Stimulated activated CD4-positive, alpha-beta T cell treated with anti-CD3 and anti-CD28 coated beads, Interleukin-2, amount 100 ng/mL, for 4 hours (primary cell): Measurements from ENCODE around the gene SMC1A.
"Not testable (repeated sequence)": the region's sequence is repeated elsewhere in the genome, so short reads cannot be mapped to it uniquely, and the experiment has no call there.

ENCODE experiments used
- DNase-seq: peaks from one replicate; pipeline ENCODE4 v3.0.0-alpha.2; 2020; ENCODE audit warnings: low read depth

SMC1A gene

DNA sequence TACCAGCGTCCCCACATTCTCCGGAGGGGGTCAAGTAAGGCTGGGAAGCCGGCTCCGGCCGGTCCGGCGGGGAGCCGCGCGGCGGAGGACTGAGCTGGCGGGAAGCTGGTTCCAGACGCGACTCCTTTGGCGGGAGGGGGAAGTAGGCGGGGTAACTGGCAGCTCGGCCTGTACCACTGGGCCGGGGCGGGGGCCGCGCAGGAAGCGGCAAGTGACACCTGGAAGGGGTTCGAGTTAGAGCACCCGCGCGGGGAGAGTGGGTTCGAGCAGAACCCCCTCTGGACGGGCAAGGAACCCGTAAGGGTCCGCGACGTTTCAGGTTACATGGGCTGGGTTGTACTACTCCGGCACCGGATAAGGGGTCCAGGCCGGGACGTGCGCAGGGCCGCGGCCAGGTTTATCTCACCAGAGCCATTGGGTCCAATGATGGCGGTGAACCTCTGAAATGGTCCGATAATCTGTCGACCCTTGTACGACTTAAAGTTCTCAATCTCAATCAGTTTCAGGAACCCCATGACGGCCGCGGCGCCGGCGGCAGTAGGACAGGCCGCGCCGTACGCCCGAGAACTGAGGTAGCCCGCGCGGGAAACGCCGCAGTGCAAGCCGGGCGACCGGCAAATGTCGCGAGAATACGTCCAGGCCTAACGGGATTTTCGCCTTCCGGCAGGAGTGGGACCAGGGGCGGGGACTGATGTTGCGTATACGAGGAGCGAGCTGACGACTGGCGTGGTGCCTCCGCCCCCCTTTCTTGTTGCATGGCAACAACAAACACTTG, at the start of gene SMC1A:
Gene SMC1A (minus strand): TSS at position 569 of the 775 bp plus-strand sequence. CDS start 54 bp downstream, at position 515.
- peak; percentile 93 for DNase-seq

DNA sequence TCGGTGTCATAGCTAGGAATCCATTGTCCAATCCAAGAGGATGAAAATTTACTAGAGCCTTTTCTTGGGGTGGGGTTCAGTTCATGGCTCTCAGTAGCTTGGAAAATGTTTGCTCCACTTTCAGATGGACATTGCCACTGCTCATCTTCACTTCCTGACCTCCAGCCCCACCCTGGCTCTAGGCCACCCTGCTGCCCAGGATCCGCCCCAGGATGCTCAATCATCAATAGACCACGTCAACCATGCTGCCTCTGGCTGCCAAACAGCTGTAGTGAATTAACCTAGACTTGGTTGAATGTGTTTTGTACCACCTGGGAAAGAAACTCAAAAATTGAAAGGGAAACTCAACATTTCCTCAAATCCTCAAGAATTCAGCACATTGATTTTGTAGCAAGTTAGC, 48.9 kb upstream of the SMC1A start:
- no peak for DNase-seq

DNA sequence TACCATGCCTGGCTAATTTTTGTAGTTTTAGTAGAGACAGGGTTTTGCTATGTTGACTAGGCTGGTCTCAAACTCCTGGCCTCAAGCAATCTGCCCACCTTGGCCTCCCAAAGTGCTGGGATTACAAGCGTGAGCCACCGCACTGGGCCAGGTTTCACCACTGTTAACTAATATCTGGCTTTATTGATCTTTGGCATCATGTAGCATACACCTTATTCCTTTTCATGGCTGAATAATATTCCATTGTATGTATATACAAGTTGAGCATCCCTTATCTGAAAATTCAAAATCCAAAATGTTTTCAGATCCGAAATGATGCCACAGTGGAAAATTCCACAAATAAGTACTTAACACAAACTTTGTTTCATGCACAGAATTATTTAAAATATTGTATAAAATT, 46.2 kb upstream of the SMC1A start:
- not testable (repeated sequence) for DNase-seq

DNA sequence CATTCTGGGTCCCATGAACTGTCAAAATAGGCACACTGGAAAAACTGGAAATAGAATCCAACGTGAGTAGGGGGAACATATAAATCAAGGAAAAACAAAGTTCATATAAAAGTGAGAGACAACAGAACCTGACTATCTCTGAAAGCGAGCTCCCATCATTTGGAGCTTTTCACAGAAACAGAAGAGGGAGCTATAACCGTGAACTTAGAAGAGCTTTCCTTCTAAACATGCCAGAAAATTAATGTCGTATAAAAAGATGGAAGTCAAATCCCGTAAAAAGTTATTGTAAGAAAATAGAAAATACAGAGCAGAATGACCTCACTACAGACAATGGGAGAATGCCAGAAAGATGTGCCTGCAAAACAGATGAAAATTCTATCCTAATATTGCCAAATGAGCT, 35.6 kb upstream of the SMC1A start:
- no peak for DNase-seq

DNA sequence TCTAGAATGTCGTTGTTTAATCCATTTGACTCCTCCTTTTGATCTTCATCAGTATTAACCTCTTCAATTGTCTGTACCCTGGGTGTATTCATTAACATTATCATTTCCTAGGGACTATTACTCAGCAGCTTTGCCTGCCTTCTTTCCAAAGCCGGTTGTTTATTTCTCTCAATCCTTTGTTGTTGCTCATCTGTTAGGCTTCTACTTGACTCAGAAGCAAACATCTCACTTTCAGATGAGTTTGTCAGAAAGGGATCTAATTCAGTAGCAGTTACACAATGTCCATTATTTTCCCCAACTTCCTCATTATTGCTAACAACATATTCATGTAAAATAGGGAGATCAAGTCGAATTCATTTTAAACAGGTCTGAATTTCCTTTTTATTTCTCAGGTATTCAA, 33.8 kb upstream of the SMC1A start:
- no peak for DNase-seq

DNA sequence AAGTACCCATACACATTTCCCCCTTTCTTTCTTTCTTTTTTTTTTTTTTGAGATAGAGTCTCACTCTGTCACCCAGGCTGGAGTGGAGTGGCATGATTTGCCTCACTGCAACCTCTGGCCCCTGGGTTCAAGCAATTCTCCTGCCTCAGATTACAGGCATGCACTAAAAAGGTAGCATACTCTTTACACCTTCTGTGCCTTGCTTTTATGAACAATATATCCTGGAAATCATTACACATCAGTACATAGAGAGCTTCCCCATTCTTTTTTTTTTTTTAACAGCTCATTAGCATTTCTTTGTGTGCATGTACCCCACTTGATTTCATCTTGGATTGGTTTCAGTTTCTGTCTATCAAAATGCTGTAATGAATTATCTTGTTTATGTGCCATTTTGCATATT, 30.4 kb upstream of the SMC1A start:
- no peak for DNase-seq

DNA sequence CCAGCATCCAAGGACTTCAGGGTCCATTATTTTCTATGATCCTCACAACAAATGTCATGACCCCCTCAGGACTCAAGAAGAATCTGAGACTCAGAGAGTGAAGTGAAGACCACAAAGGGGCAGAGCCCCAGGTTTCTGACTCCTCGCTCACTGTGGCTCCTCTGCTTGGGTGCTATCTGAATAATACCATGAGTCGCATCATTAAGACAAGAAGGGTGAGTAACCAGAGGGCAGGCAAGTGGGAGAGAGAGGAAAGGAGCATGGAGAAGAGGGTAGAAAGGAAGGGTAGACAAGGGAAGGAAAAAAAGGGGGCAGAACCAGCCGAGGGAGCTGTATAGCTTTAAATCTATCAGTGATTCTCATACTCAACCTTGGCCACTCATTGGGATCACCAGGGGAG, 27.2 kb upstream of the SMC1A start:
- no peak for DNase-seq

DNA sequence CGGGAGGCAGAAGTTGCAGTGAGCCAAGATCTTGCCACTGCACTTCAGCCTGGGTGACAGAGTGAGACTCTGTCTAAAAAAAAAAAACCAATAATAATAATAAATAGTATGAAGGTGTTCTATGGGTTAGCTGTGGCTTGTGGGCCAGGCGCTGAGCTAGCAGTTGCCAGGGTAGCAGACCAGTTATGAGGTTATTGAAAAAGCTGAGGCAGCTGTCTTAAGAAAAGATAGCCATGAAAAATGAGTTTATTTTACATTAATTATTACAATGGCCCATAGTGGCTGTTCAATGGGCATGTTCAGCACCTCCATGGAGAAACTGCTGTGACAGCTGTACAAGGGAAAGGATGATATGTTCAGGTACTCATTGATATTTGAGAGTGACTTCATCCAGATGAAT, 25.0 kb upstream of the SMC1A start:
- no peak for DNase-seq

DNA sequence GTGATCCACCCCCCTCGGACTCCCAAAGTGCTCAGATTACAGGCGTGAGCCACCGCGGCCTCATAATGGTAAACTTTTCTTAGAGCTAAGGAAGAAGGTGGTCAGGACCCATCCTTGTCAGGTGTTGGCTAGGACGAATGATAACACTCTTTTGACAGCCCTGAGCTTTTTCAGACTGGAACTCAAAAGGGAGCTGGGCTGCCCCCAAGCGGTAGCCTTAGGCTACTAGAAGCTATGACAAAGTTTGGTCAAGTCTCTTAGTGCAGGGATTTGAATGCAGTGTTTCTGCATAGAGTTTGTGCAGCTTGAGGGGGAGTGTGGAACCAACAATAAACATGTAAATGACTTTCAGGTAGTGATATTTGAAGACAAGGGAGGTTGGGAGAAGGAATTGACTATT, 23.5 kb upstream of the SMC1A start:
- no peak for DNase-seq

DNA sequence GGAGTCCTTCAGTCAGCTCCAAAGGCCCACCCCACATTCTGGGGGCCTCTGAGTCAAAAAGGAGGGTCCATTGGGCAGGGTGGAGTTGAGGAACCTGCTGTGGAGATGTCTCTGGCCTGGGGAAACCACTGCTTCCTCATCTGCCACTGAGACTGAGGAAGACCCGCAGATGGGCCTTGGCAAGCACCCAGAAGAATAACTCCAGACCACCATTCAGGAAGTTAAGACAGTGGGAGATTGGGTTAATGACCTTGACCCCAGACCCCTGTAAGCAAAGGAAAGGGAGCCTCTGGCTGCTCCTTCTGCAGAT, 19.8 kb upstream of the SMC1A start:
- DNase-seq, result no peak

DNA sequence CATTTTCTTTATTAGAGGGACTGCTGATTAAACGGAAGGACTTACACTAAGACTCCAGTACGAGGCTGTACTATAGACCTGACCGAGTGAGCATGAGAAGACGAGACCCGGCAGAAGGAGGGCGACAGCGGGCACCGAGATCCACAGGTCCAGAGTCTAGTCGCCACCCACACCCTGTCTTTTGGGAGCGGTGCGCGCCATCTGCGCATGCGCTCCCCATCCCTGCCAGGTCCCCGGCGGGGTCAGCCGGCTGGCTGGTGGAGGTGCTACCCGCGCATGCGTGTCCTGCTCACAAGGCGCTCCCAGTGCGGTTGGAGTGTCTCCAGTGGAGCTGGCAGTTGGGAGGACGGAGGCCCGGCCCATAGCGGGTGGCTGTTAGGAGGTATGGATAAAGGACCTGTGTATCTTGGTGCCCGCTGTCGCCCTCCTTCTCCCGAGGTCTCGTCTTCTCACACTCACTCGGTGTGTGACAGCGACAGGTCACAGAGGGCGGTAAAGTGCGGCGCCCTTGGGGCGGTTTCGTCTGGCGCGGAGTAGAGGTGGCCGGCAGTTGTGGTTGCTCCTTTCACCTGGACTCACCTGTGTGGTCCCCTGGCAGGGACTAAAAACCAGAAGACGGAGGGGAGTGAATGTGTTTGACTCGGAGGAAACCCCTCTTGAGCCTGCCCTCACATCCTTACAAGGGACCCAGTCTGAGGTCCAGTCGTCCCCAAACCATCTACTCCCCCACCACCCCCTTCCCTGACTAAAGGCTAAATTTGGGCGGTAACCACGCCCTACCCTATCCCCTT, 19.3 kb upstream of the SMC1A start:
- DNase-seq, result peak; percentile 56

DNA sequence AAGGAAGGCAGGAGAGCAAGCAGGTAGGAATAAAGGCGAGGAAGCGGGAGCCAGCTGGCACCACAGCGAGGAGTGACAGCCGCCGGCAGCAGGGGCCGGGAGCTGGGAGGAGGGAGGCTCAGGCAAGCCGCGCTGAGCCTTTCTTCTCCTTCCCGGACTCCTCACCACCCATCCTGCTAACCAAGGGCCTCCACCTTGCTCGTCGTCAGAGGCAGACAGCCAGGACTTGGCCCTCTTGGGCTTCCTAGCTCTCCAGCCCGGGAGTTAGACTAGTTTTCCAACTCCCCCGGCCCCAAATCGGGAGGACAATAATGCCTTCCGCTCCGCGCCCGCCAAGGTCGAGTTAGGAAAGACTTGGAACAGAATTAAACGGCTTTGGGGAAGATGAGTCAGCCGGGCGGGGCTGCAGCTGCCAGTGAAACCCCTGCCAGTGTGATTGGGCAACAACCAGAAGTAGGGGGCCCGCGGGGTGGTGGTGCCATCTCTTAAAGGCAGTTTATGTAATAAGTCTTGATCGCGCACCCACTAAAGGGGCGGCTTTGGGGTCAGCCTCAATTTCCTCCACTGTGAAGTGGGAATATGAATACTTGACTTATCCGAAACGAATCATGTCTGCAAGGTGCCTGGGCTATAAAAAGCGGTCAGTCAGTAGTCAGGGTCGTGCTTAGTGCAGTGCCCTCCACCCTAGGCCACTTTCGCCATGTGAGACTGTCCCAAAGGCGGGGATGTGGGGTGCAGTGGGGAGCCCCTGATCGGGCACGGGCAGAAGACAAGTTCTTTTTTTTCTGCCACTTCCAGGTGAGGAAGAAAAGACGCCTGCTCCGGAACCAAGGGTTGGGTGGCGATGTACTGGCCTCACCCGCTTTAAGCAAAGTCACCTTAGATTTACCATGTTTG, 18.4 kb upstream of the SMC1A start:
- no peak for DNase-seq

DNA sequence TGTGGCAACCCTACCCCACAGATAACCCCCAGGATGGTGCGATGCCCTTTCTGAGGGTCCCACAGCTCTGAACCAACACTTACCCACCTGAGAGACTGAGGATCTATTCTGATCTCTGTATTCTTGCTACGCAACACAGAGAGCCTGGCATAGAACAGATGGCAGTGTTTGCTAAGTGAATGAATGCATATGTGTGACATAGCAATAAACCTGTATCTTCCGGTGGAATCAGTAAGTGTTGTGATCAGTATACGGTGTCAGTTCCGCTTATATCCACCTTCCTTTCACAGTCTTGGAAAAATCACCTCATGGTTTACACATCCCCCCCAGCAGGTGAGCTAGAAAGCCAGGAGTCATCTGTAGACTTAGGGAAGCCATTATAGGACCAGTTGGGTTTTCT, 17.6 kb upstream of the SMC1A start:
- no peak for DNase-seq

DNA sequence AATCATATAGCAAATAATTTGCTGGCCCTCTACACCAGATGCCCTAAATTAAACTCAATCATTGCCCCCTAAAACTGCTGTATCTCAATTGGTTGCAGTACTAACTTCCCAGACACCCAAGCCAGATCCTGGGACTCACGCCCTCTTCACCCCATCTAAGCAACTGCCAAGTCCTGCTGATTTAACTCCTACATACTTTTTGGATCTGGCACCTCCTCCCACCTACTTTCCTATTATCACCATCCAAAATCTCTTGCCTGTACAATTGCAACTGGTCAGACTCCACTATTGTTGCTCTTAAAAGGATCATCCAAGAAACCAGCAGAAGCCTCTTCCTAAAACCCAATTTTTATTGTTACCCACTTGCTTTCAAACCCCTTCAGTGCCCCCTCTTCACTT, 16.4 kb upstream of the SMC1A start:
- DNase-seq, result no peak

DNA sequence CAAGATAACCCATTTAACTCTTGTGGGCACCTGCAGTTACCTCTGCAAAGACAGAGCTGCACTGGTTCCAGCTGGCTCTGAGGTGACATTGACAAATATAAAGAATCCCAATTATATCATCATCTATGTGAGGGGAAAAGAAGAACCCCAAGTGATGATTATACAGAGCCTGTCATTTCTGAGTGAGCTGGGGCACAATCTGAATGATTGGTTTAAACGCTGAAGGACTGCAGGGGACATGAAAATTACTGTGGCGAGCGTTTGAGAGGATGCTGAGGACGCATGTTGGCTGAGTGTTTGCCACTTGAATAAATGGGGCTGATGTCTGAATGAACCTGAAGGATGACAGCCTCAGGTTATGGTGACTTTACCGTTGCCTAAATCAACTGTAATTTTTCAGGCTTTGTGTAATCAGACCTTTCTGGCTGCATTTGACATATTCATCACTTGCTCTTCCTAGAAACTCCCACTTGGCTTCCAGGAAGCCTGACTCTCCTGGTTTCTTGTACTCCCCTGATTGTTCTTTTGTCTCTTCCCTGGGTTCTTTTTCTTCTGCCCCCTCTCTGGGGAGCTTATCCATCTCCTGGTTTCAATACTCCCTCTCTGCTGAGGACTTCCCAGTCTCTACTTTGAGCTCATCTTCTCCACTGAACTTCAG, 15.8 kb upstream of the SMC1A start:
- no peak for DNase-seq

DNA sequence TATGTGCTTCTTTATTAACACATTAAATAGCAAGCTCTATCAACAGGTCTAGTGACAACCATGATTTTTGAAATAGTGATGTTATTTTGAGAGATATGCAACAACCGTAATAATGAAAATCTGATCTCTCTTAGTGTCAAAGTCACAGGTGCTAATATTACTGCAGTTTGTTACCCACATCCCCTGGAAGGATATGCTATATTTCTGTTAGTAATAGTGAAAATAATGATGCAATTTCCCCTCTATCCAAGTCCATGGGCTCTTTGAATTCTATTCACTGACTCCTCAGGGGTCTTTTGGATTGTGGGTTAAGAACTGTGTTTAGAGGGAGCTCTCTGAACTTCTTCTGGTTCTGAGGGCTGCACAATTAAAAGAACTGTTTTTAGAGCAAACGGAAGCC, 14.8 kb upstream of the SMC1A start:
- no peak for DNase-seq

DNA sequence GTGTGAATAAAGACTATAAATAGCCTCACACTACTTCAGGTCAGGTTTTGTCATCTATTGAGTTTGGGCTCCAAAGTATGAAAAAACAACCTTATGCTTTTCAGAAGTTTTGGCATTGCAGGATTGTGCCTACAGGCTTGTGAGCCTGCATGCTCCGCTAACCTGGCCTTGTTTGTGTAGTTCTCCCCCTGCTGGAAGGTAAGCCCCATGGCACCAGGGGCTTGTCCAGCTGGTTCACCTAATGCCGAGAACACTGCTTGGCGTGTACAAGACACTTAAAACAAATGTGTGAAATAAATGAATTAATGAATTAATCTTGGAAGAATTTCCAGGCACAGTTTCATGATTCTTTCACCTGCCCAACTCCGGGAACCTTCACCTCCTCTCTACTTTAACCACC, 13.5 kb upstream of the SMC1A start:
- DNase-seq, result peak; percentile 38

DNA sequence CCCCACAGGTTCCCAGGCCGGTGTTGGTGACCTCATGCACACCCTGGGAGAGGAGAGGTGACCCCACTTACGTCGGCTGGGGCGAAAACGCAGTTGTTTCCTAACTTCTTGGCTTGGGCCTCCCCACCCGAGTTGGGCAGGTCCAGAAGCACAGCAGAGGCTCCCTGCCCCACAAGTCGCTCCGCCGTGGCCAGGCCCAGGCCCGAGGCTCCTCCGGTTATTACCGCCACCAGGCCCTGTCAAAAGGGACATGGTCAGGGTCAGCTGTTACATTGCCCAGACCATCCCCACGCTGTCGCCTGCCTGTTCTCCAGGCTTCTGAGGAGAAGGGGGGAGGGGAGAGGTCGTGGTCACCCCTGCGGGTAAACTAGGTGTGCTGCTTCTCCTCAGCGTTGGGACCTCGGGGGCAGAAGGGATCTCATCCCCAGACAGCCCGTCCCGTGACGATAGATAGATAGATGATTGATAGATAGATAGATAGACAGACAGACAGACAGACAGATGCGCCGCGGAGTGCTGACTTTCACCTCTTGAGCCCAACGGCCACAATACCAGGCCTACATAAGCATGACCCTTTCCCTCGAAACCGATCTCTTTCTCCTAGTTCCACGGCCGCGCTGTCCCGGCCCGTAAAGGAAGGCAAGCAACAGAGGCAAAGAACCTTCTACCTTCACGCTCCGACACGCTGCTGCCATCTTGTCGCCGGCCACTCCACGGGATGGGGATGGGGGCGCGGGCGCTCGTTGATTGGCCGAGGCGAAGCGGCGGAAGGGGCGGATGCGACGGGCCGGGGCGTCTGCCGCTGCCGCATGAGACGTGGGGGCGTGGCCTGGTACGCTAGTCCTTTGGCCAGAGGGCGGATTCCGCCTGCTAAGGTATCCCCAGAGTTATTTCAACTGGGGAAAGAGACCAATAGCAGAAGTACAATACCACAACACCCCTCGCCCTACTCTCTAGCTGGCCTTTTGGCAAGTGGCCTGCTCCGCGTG, 11.5 kb upstream of the SMC1A start, which contains the start of gene HSD17B10:
Gene HSD17B10 (minus strand): TSS at position 720 of the 989 bp plus-strand sequence. CDS start 25 bp downstream, at position 695.
- peak; percentile 77 for DNase-seq

DNA sequence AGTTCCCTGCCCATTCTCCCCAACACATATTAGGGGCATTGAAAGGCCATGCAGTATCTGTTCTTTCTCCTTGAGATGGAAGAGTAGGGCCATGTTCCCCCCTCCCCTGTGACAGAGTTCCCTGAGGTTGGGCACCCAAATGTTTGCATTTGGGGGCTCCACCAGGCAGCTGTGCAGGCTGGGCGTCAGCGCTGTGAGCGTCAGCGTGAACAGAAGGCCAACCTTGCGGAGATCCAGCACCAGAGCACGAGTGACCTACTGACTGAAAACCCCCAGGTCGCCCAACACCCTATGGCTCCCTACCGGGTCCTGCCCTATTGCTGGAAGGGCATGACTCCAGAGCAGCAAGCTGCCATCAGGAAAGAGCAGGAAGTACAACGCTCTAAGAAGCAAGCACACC, 7.8 kb upstream of the SMC1A start:
- no peak for DNase-seq

DNA sequence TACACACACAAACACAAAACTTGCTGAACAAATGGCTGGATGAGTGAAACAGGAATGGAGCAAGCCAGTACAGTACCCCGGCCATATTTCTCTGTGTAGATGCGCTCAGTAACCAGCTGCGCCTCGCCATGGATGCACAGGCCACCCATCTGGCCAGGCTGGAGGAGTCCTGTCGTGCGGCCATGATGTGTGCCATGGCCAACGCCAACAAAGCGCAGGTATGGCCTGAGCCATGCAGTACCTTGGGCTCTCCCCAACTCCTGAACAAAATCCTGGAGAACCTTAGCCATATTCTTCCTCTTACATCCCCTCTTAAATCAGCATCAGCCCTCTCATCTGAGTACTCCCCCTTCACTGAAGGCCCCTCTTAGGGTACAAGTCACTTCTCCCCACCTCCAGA, 7.3 kb upstream of the SMC1A start:
- DNase-seq, result no peak

DNA sequence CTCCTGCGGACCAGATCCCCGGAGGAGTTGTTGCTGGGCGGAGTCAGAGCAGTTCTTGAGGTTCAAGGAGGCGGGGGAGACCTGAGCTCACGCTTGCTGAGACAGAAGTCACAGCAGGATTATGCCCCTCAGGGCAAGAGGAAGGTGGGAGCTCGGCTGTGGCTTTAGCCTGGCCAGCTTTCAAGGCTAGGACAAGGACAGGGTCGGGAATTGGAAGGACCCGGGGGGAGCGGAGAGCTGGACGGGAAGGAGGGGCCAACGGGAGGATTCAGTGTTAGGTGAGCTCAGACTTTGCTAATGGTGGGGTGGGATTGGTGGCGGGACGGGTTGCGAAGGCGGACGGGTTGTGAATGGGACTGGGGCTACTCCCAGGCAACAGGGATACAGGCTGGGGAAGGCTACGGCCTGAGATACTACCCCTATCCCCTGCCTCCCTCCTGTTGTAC, 430 bp upstream of the SMC1A start, which contains the start of gene RIBC1:
Gene RIBC1 (plus strand): TSS at position 13 of the 446 bp plus-strand sequence. CDS start 3,404 bp downstream, outside the sequence.
- no peak for DNase-seq
